GM23338 (cell line): ENCODE results near the gene HCRTR2. TPM values are rescaled to one million over a fixed set of nuclear protein-coding genes. Genes with fewer than 3 reads are reported as not detected.

Experiments
- ATAC-seq: fragments of 200-7000 bp; cut with Tn5 transposase; 3 replicates; pipeline ENCODE4 v1.9.1; 2020
- DNase-seq: peaks from one replicate; pipeline ENCODE4 v3.0.0-alpha.2; 2015; ENCODE audit warnings: low spot score
- H2AFZ ChIP-seq: fragments of 200-600 bp; sonication (generic); 2 replicates; pipeline ENCODE4 v1.8.0; 2016; ENCODE audit warnings: antibody characterized with exemption, mild to moderate bottlenecking, moderate library complexity
- H3F3A ChIP-seq: fragments of 200-600 bp; sonication (generic); replicated peaks from 2 replicates; pipeline ENCODE4 v1.8.0; 2017; ENCODE audit warnings: antibody characterized with exemption, mixed run types, low read depth
- H3K27ac ChIP-seq: fragments of 200-600 bp; sonication (generic); 2 replicates; pipeline ENCODE4 v1.6.1; 2016; ENCODE audit warnings: low read depth
- H3K27me3 ChIP-seq: fragments of 200-600 bp; sonication (generic); 2 replicates; pipeline ENCODE4 v1.8.0; 2016; ENCODE audit warnings: mild to moderate bottlenecking, mixed run types, moderate library complexity; ENCODE audit not compliant: insufficient read depth
- H3K36me3 ChIP-seq: fragments of 200-600 bp; sonication (generic); 2 replicates; pipeline ENCODE4 v1.8.0; 2016; ENCODE audit warnings: mild to moderate bottlenecking; ENCODE audit not compliant: insufficient read depth
- H3K4me1 ChIP-seq: fragments of 200-600 bp; sonication (generic); 2 replicates; pipeline ENCODE4 v1.8.0; 2016; ENCODE audit warnings: mild to moderate bottlenecking, moderate library complexity; ENCODE audit not compliant: insufficient read depth
- H3K4me2 ChIP-seq: fragments of 200-600 bp; sonication (generic); 2 replicates; pipeline ENCODE4 v1.7.1; 2017; ENCODE audit warnings: mixed run types
- H3K4me3 ChIP-seq: fragments of 200-600 bp; sonication (generic); 2 replicates; pipeline ENCODE4 v1.6.1; 2016; ENCODE audit warnings: mixed run types
- H3K79me2 ChIP-seq: fragments of 200-600 bp; sonication (generic); replicated peaks from 2 replicates; pipeline ENCODE4 v1.8.0; 2017; ENCODE audit warnings: mild to moderate bottlenecking; ENCODE audit not compliant: insufficient read depth
- H3K9me2 ChIP-seq: fragments of 200-600 bp; sonication (generic); 2 replicates; pipeline ENCODE4 v1.8.0; 2017; ENCODE audit not compliant: insufficient read depth
- H4K20me1 ChIP-seq: fragments of 200-600 bp; sonication (generic); replicated peaks from 2 replicates; pipeline ENCODE4 v1.8.0; 2017; ENCODE audit warnings: mild to moderate bottlenecking; ENCODE audit not compliant: insufficient read depth
- H3K27ac Mint-ChIP-seq: 2 replicates; pipeline ENCODE4 v1.8.0; 2020; ENCODE audit warnings: inconsistent platforms, mild to moderate bottlenecking, moderate library complexity, mixed read lengths
- H3K27me3 Mint-ChIP-seq: 3 replicates; pipeline ENCODE4 v1.8.0; 2022; ENCODE audit warnings: low read depth, mild to moderate bottlenecking, moderate library complexity, mixed read lengths, inconsistent platforms; ENCODE audit not compliant: insufficient read depth, poor library complexity
- H3K36me3 Mint-ChIP-seq: 3 replicates; pipeline ENCODE4 v1.8.0; 2021; ENCODE audit warnings: low read depth, mild to moderate bottlenecking, inconsistent platforms, moderate library complexity, mixed read lengths
- H3K4me1 Mint-ChIP-seq: 3 replicates; pipeline ENCODE4 v1.8.0; 2020; ENCODE audit warnings: mild to moderate bottlenecking, inconsistent platforms, mixed read lengths
- H3K4me3 Mint-ChIP-seq: 3 replicates; pipeline ENCODE4 v1.8.0; 2021; ENCODE audit warnings: moderate library complexity, mild to moderate bottlenecking, inconsistent platforms, mixed read lengths
- H3K9me3 Mint-ChIP-seq: 3 replicates; pipeline ENCODE4 v1.8.0; 2020; ENCODE audit warnings: moderate library complexity, mild to moderate bottlenecking, inconsistent platforms, mixed read lengths
- CREB1 ChIP-seq: fragments of 250-450 bp; sonication (Bioruptor Pico); IDR thresholded peaks from 2 replicates; pipeline ENCODE4 v1.5.0; 2020; ENCODE audit warnings: low read depth, mild to moderate bottlenecking, moderate library complexity
- EZH2phosphoT487 ChIP-seq: fragments of 200-600 bp; sonication (generic); IDR thresholded peaks from one replicate; pipeline ENCODE4 v1.8.1; 2018; ENCODE audit warnings: antibody characterized with exemption; ENCODE audit not compliant: unreplicated experiment
- JUNB ChIP-seq: IDR thresholded peaks from one replicate; pipeline ENCODE4 v1.6.1; 2016; ENCODE audit warnings: antibody characterized with exemption; ENCODE audit not compliant: unreplicated experiment
- POLR2AphosphoS5 ChIP-seq: IDR thresholded peaks from 2 replicates; pipeline ENCODE4 v1.6.1; 2016; ENCODE audit warnings: antibody characterized with exemption, low read depth
- STAT1 ChIP-seq: IDR thresholded peaks from one replicate; pipeline ENCODE4 v1.6.1; 2016; ENCODE audit warnings: antibody characterized with exemption; ENCODE audit not compliant: unreplicated experiment
- ZNF331 ChIP-seq: fragments of 250-450 bp; sonication (Bioruptor Pico); IDR thresholded peaks from 2 replicates; pipeline ENCODE4 v1.5.0; 2020; ENCODE audit warnings: low read depth, mild to moderate bottlenecking, moderate library complexity
- ZNF462 ChIP-seq: fragments of 250-450 bp; sonication (Bioruptor Pico); IDR thresholded peaks from 2 replicates; pipeline ENCODE4 v1.5.0; 2020; ENCODE audit warnings: mild to moderate bottlenecking, moderate library complexity
- polyA plus RNA-seq: library from polyadenylated mRNA; unstranded; fragments of >200 nt; fragmentation: Nextera tagmentation; extraction: Ambion mirVana; gene quantifications from 2 replicates; pipeline ENCODE4 v1.2.1, GENCODE V29; 2016
- total RNA-seq: library from RNA; depleted of rRNA; stranded (reverse); fragments of >200 nt; shearing (Covaris generic); gene quantifications from 2 replicates; pipeline ENCODE4 v1.2.3, GENCODE V29; 2014
- TF ChIP-seq, protein P1 (sequence below), 2 experiments: fragments of 200-600 bp in 1 of 2; sonication (generic) in 1 of 2; conservative IDR thresholded peaks; 2 replicates each; pipeline versions ENCODE4 v1.5.1 to v1.6.1; 2016 to 2017; ENCODE audit warnings: antibody characterized with exemption in 2 of 2, low read depth in 2 of 2, mild to moderate bottlenecking in 2 of 2, moderate library complexity in 1 of 2

HCRTR2 gene
- total and polyA plus RNA-seq, 2 experiments from 2014 or later: 0.15 TPM; not detected in 1

DNA sequence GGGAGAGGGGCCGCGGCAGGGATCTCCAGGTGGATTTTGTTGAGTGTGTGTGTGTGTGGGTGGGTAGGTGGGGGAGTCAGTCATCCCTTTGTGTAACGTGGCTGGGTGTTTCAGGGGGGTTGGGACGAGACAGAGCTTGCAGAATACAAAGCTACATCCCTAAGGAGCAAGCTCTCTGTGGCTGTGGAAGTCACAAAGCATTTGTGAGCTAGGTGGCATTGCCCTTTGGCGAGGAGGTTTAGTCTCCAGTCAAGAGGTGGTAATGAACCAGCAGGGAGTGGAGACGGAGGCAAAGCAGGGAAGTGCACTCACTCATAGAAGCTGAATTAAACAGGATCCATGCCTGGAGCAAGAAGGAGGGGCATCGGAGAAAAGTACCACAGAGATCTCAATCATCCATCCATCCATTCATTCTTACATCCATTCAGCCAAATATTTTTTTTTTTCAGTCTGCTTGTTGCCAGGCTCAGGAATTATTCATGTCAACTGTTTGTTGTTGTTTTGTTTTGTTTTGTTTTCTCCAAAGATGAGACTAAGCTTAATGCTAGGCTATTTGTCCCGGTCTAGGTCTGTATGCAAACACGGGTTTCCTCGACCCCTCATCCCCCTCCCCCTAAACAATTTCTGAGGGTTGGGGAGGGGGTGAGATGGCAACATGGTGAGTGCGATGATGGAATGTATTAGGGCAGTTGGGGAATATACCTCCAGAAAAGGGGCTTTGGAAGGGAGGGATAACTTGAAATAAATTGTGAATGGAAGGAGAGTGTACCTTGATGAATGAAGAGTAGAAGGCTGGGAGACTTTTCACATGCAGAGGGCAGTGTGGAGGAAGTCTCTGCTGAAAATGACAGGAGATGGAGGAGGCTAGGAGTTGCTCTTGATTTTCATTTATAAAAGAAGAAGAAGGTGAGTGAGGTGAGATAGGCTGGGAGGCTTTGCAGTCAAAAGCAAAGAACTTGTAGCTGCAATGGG, 1.0 kb downstream of the HCRTR2 start:
- peak overlapping the region; percentile 92 for H3K4me2 ChIP-seq
- H3K27ac Mint-ChIP-seq: no peak overlapping the region
- peaks cover 36% of the 10 kb centered on the region for H3K27me3 ChIP-seq
- no peaks in the 10 kb centered on the region for H3F3A ChIP-seq
- H3K9me3 Mint-ChIP-seq: no peaks in the 10 kb centered on the region
- ATAC-seq: peak; percentile 62
- H3K4me3 ChIP-seq: peak overlapping the region; percentile 81
- H3K79me2 ChIP-seq: no peaks in the 10 kb centered on the region
- H3K27ac ChIP-seq: no peak overlapping the region
- 0 out of 2 replicates have a peak, but pooled peaks cover 4% of the 10 kb centered on the region for H4K20me1 ChIP-seq
- H3K4me3 Mint-ChIP-seq: peak overlapping the region; percentile 72
- DNase-seq: peak; percentile 33
- H3K36me3 ChIP-seq: no peaks in the 10 kb centered on the region
- H3K36me3 Mint-ChIP-seq: no peaks in the 10 kb centered on the region
- H3K27me3 Mint-ChIP-seq: peaks cover 19% of the 10 kb centered on the region
- H3K9me2 ChIP-seq: no peaks in the 10 kb centered on the region
- H2AFZ ChIP-seq: peak overlapping the region; percentile 93; the same call in 1 of the 2 replicates
- peaks cover 20% of the 10 kb centered on the region for H3K4me1 Mint-ChIP-seq
- TF ChIP-seq EZH2phosphoT487: no peak
- TF ChIP-seq, protein P1, sequence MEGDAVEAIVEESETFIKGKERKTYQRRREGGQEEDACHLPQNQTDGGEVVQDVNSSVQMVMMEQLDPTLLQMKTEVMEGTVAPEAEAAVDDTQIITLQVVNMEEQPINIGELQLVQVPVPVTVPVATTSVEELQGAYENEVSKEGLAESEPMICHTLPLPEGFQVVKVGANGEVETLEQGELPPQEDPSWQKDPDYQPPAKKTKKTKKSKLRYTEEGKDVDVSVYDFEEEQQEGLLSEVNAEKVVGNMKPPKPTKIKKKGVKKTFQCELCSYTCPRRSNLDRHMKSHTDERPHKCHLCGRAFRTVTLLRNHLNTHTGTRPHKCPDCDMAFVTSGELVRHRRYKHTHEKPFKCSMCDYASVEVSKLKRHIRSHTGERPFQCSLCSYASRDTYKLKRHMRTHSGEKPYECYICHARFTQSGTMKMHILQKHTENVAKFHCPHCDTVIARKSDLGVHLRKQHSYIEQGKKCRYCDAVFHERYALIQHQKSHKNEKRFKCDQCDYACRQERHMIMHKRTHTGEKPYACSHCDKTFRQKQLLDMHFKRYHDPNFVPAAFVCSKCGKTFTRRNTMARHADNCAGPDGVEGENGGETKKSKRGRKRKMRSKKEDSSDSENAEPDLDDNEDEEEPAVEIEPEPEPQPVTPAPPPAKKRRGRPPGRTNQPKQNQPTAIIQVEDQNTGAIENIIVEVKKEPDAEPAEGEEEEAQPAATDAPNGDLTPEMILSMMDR (conservative IDR thresholded peaks at IDR 0.05; ENCODE audit: low read depth in 2 of 2): peak in 1 of 2 experiments; percentile 12; a peak in 1 of 4 replicates
- no peak for TF ChIP-seq STAT1
- TF ChIP-seq JUNB: no peak
- TF ChIP-seq CREB1 (CRISPR knock-in tag): no peak
- H3K4me1 ChIP-seq: peaks cover 14% of the 10 kb centered on the region; the same call in 1 of the 2 replicates

DNA sequence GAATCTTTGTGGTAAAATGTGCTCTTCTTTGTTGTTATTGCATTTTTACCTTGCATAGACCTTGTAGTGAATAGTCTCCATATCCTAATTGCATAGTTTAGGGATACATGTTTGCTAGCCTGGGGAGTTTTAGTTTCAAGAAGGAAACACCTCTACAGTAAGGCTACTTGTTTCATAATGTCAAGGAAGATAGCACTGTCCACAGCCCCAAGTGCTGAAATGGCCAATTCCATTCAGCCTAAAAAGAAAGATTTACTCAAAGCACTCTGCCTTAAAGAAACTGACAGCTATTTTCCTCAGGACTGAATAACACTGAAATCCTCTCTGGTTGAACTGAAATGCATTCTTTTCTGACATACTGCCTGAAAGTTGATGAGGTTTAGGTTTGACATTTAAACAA, 2.6 kb downstream of the HCRTR2 start:
- H3K27ac ChIP-seq: no peak overlapping the region
- H3F3A ChIP-seq: no peaks in the 10 kb centered on the region
- Mint-ChIP-seq H3K27me3 (peaks cover 19% of the 10 kb centered on the region), H3K36me3 (no peaks in the 10 kb centered on the region), H3K4me3 (no peak overlapping the region), H3K27ac (no peak overlapping the region), H3K9me3 (no peaks in the 10 kb centered on the region), H3K4me1 (peaks cover 20% of the 10 kb centered on the region)
- no peak overlapping the region for H3K4me3 ChIP-seq
- H3K36me3 ChIP-seq: no peaks in the 10 kb centered on the region
- no peaks in the 10 kb centered on the region for H3K79me2 ChIP-seq
- H3K4me1 ChIP-seq: peaks cover 14% of the 10 kb centered on the region; the same call in 1 of the 2 replicates
- DNase-seq (peak; percentile 56), ATAC-seq (no peak)
- 0 out of 2 replicates have a peak, but pooled peaks cover 4% of the 10 kb centered on the region for H4K20me1 ChIP-seq
- H3K4me2 ChIP-seq: no peak overlapping the region
- H3K27me3 ChIP-seq: peaks cover 36% of the 10 kb centered on the region
- H3K9me2 ChIP-seq: no peaks in the 10 kb centered on the region; the same call in 1 of the 2 replicates
- no peak overlapping the region for H2AFZ ChIP-seq
- TF ChIP-seq ZNF462 (CRISPR knock-in tag) (no peak), ZNF331 (CRISPR knock-in tag) (no peak), POLR2AphosphoS5 (no peak)
